GM12878 (cell line): ENCODE data around the gene APLN. TPM values are rescaled to one million over a fixed set of nuclear protein-coding genes. Genes with fewer than 3 reads are reported as not detected.

Experiments
- ATAC-seq: fragments of 200-7000 bp; cut with Tn5 transposase; 3 replicates; pipeline ENCODE4 v1.9.1; 2020; ENCODE audit warnings: mild to moderate bottlenecking, moderate library complexity
- BruUV-seq: library from RNA; stranded (reverse); fragments of 400-500 nt; replicated peaks from 2 replicates; lab custom pipeline; 2021; lab: Mats Ljungman, UMichigan
- CTCF ChIA-PET: fragments of 300-600 bp; sonication (Branson Sonifier 250); formaldehyde crosslinking; extraction: SDS; loops from one replicate; lab custom pipeline; 2021; ENCODE audit warnings: inconsistent platforms; lab: Yijun Ruan, JAX
- POLR2A ChIA-PET: fragments of 350-600 bp; formaldehyde crosslinking; extraction: SDS; loops from one replicate; lab custom pipeline; 2021; ENCODE audit warnings: inconsistent platforms; lab: Charles Lee
- RAD21 ChIA-PET: fragments of 300-600 bp; sonication (Branson Sonifier 250); formaldehyde crosslinking; loops from one replicate; lab custom pipeline; 2023; ENCODE audit warnings: antibody characterized with exemption; ENCODE audit not compliant: unreplicated experiment; lab: Charles Lee
- SMC1A ChIA-PET: fragments of 300-600 bp; sonication (Branson Sonifier 250); formaldehyde crosslinking; loops from one replicate; lab custom pipeline; 2023; ENCODE audit not compliant: unreplicated experiment, uncharacterized antibody; lab: Charles Lee
- DNase-seq: peaks from one replicate; pipeline ENCODE4 v3.0.0-alpha.2; 2011; ENCODE audit warnings: low read depth, low spot score
- FAIRE-seq: peaks from 3 replicates; lab custom pipeline; 2011; peaks lifted over from hg19 to GRCh38; lab: Jason Lieb, UNC
- H2AFZ ChIP-seq: 2 replicates; pipeline ENCODE4 v1.6.0; 2011; ENCODE audit warnings: low read depth, low read length, control low read depth; ENCODE audit not compliant: control insufficient read depth
- H3K27ac ChIP-seq: 2 replicates; pipeline ENCODE4 v1.5.1; 2011; ENCODE audit warnings: control low read depth; ENCODE audit not compliant: control insufficient read depth, insufficient read depth
- H3K27me3 ChIP-seq, 2 experiments: replicated peaks in 1 of 2; 2 replicates each; pipeline versions ENCODE4 v1.6.0 to v1.6.1; 2011; ENCODE audit warnings: low read length in 1 of 2; ENCODE audit not compliant: control insufficient read depth in 2 of 2, insufficient read depth in 2 of 2
- H3K36me3 ChIP-seq, 2 experiments: 2 replicates each; pipeline ENCODE4 v1.5.1; 2011; ENCODE audit warnings: low read length in 1 of 2; ENCODE audit not compliant: control insufficient read depth in 2 of 2, insufficient read depth in 2 of 2
- H3K4me1 ChIP-seq: 2 replicates; pipeline ENCODE4 v1.6.1; 2011; ENCODE audit warnings: mild to moderate bottlenecking, low read length, moderate library complexity, mixed read lengths; ENCODE audit not compliant: control insufficient read depth, insufficient read depth
- H3K4me2 ChIP-seq: 2 replicates; pipeline ENCODE4 v1.6.0; 2011; ENCODE audit warnings: control low read depth; ENCODE audit not compliant: control insufficient read depth, insufficient read depth
- H3K4me3 ChIP-seq: fragments of 200-600 bp; sonication (generic); 2 replicates; pipeline ENCODE4 v1.5.1; 2016
- H3K79me2 ChIP-seq: 2 replicates; pipeline ENCODE4 v1.6.0; 2011; ENCODE audit warnings: low read length; ENCODE audit not compliant: control insufficient read depth, insufficient read depth
- H3K9ac ChIP-seq: 2 replicates; pipeline ENCODE4 v1.8.0; 2011; ENCODE audit warnings: low read length, control low read depth, mixed read lengths; ENCODE audit not compliant: control insufficient read depth, insufficient read depth
- H3K9me3 ChIP-seq: replicated peaks from 3 replicates; pipeline ENCODE4 v1.5.1; 2011; ENCODE audit warnings: mild to moderate bottlenecking, low read length; ENCODE audit not compliant: control insufficient read depth, insufficient read depth
- H4K20me1 ChIP-seq: 2 replicates; pipeline ENCODE4 v1.6.0; 2011; ENCODE audit not compliant: control insufficient read depth, insufficient read depth
- ASH2L ChIP-seq: fragments of 300-600, 200-600 bp; sonication (generic); IDR thresholded peaks from 2 replicates; pipeline ENCODE4 v1.6.1; 2017; ENCODE audit warnings: low read depth, mild to moderate bottlenecking, borderline replicate concordance
- BHLHE40 ChIP-seq, 2 experiments: fragments of 450-650 bp in 1 of 2; IDR thresholded peaks; 2 replicates each; pipeline ENCODE4 v1.6.1; 2011 to 2017; ENCODE audit warnings: low read depth in 2 of 2, borderline replicate concordance in 1 of 2, improper control_type of control experiment in 1 of 2, low read length in 1 of 2, mild to moderate bottlenecking in 1 of 2
- BMI1 ChIP-seq: fragments of 450-650 bp; IDR thresholded peaks from 2 replicates; pipeline ENCODE4 v1.6.1; 2016; ENCODE audit warnings: mild to moderate bottlenecking, moderate library complexity, borderline replicate concordance
- BRCA1 ChIP-seq: IDR thresholded peaks from 2 replicates; pipeline ENCODE4 v1.6.1; 2011; ENCODE audit warnings: low read depth, low read length, improper control_type of control experiment
- ESRRA ChIP-seq: IDR thresholded peaks from 2 replicates; pipeline ENCODE4 v1.6.1; 2012; ENCODE audit warnings: mild to moderate bottlenecking, low read length, improper control_type of control experiment
- GABPA ChIP-seq: IDR thresholded peaks from 2 replicates; pipeline ENCODE4 v1.6.1; 2014; ENCODE audit warnings: antibody characterized with exemption, low read depth, mild to moderate bottlenecking, inconsistent platforms
- HDAC6 ChIP-seq: fragments of 200-600 bp; sonication (generic); IDR thresholded peaks from one replicate; pipeline ENCODE4 v1.8.0; 2017; ENCODE audit warnings: antibody characterized with exemption; ENCODE audit not compliant: unreplicated experiment
- HDGF ChIP-seq: fragments of 450-650 bp; IDR thresholded peaks from 2 replicates; pipeline ENCODE4 v1.6.1; 2016; ENCODE audit warnings: antibody characterized with exemption
- JUNB ChIP-seq: IDR thresholded peaks from 2 replicates; pipeline ENCODE4 v1.6.1; 2016; ENCODE audit warnings: antibody characterized with exemption, mild to moderate bottlenecking
- PAX5 ChIP-seq: IDR thresholded peaks from 2 replicates; pipeline ENCODE4 v1.6.1; 2011; ENCODE audit warnings: low read depth, low read length, borderline replicate concordance
- RFX5 ChIP-seq: IDR thresholded peaks from 2 replicates; pipeline ENCODE4 v1.6.1; 2011; ENCODE audit warnings: low read depth, low read length, improper control_type of control experiment
- SPI1 ChIP-seq: IDR thresholded peaks from 2 replicates; pipeline ENCODE4 v1.6.1; 2011; ENCODE audit warnings: low read depth, mild to moderate bottlenecking, low read length, moderate library complexity, borderline replicate concordance; ENCODE audit not compliant: insufficient read depth
- SREBF1 ChIP-seq: IDR thresholded peaks from 2 replicates; pipeline ENCODE4 v1.6.1; 2012; ENCODE audit warnings: mild to moderate bottlenecking, low read length
- TARDBP ChIP-seq: IDR thresholded peaks from 2 replicates; pipeline ENCODE4 v1.6.1; 2016; ENCODE audit warnings: borderline replicate concordance
- TCF3 ChIP-seq: IDR thresholded peaks from 2 replicates; pipeline ENCODE4 v1.6.1; 2012; ENCODE audit warnings: low read depth, mild to moderate bottlenecking, low read length, borderline replicate concordance; ENCODE audit not compliant: insufficient read depth
- TCF7 ChIP-seq: IDR thresholded peaks from 2 replicates; pipeline ENCODE4 v1.6.1; 2014; ENCODE audit warnings: antibody characterized with exemption, borderline replicate concordance
- WGBS: methylation state at CpG from one replicate; pipeline ENCODE4 v1.1.6; 2016; ENCODE audit warnings: low lambda C conversion rate; ENCODE audit not compliant: insufficient replicate concordance, insufficient coverage; ENCODE audit errors: missing lambda C conversion rate; 5-methylcytosine and 5-hydroxymethylcytosine counted together
- in situ Hi-C: fragments of 300-500 bp; cut with MboI; formaldehyde crosslinking; loops from 9 replicates; pipeline ENCODE4 v1.14.3; 2018; ENCODE audit warnings: mixed read lengths
- intact Hi-C: fragments of 100-400 bp; cut with micrococcal nuclease; formaldehyde crosslinking; loops from one replicate; pipeline ENCODE4 v1.14.2; 2022; ENCODE audit not compliant: unreplicated experiment
- polyA plus RNA-seq, 11 experiments: library from polyadenylated mRNA; depleted of rRNA in 4 of 11; unstranded in 6 of 11; stranded (reverse) in 5 of 11; fragments of >200 nt; fragmentation: Nextera tagmentation in 4 of 11; fragmentation: Illumina TruSeq in 1 of 11; extraction: Ambion mirVana in 4 of 11; extraction: Trizol in 1 of 11; gene quantifications; 1 replicate in 1 of 11; 2 replicates in 10 of 11; pipeline versions ENCODE4 v1.2.1 to v1.2.3, GENCODE V29; 2011 to 2016; ENCODE audit warnings: inconsistent platforms in 2 of 11, missing spikeins in 2 of 11, low read depth in 1 of 11
- total RNA-seq, 4 experiments: library from RNA; depleted of rRNA in 3 of 4; stranded (reverse); fragments of >200 nt in 3 of 4; fragmentation: Illumina TruSeq in 1 of 4; extraction: Trizol in 1 of 4; gene quantifications; 2 replicates each; pipeline versions ENCODE4 v1.2.1 to v1.2.3, GENCODE V29; 2013 to 2021
- TF ChIP-seq, protein P1 (sequence below): IDR thresholded peaks from 2 replicates; pipeline ENCODE4 v1.6.1; 2012; ENCODE audit warnings: mild to moderate bottlenecking, low read depth, low read length
- TF ChIP-seq, protein P2 (sequence below): fragments of 150-350 bp; IDR thresholded peaks from 2 replicates; pipeline ENCODE4 v1.6.1; 2014; ENCODE audit warnings: mild to moderate bottlenecking, low read depth, low read length
- TF ChIP-seq, protein P3 (sequence below): fragments of 450-650 bp; IDR thresholded peaks from 2 replicates; pipeline ENCODE4 v1.6.1; 2017; ENCODE audit warnings: low read depth, mild to moderate bottlenecking, moderate library complexity

Gene APLN
- total and polyA plus RNA-seq, 10 of the 15 experiments (the other 5 are each of a cell fraction or from before 2014, with no cell fraction given): 0.31 TPM; not detected in 9

DNA sequence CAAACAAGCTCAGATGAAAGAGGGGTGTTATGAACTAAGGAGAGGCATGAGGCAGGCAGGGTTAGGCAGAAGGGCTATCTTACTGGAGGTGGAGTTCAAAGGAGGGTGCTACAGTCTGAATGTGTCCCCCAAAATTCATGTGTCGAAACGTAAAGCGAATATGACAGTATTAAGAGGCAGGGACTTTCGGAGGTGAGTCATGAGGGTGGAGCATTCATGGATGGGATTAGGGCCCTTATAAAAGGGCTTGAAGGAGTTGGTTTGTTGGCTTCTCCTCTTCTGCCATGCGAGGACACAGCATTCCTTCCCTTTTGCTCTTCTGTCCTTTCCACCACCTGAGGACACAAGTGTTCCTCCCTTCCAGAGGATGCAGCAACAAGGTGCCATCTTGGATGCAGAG is 22.9 kb downstream of the APLN start (continued):
- no peak for TF ChIP-seq PAX5
- TF ChIP-seq TCF3: no peak
- no peak for TF ChIP-seq BMI1
- TF ChIP-seq HDGF: no peak
- no peak for TF ChIP-seq SREBF1

DNA sequence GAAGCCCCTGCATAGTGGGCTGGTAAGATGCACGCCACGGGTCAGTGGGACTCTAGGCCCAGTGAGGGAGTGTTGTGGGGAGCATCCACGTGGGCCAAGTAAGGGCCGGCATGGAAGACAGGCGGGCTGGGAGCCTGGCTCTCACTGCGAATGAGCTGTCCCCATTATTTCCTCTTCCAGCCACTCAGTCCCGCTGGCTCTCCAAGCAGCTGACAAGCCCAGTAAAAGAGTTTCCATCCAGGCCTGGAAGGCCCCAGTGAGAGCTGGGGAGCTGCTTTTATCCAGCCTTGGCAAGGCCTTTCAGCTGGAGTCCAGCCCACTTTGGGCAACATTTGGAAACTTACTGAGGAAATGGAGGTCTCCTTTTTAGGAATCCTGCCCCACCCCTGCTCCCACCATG is 24.9 kb downstream of the APLN start:
- Histone ChIP-seq H3K79me2 (no peaks in the 10 kb centered on the region), H3K4me3 (no peak overlapping the region), H3K27ac (no peak overlapping the region), H3K9me3 (no peaks in the 10 kb centered on the region; the same call in 2 of the 3 replicates), H3K27me3 (no peaks in the 10 kb centered on the region), H4K20me1 (no peaks in the 10 kb centered on the region), H3K9ac (no peak overlapping the region), H3K4me1 (no peaks in the 10 kb centered on the region), H3K4me2 (no peak overlapping the region), H3K36me3 (no peaks in the 10 kb centered on the region), H2AFZ (no peak overlapping the region)
- ChIA-PET CTCF (interaction anchor here (1.1 to 1.4 kb wide), 2 partner anchors 18 to 193 kb away, joined by 3 to 4 read pairs; no protein-coding TSS in a partner anchor), SMC1A (no interaction called here), RAD21 (no interaction called here), POLR2A (interaction anchor here (0.6 kb wide), 1 partner anchor 26 kb away, joined by 3 read pairs; no protein-coding TSS in a partner anchor)
- 50% methylated on average over 7 of the region's 7 CpGs for WGBS
- in situ Hi-C loops (no loop called here), intact Hi-C loops (no loop called here)
- FAIRE-seq: no peak
- DNase-seq: no peak
- no TSS peak for BruUV-seq
- no peak for ATAC-seq
- TF ChIP-seq BMI1: no peak
- no peak for TF ChIP-seq RFX5
- no peak for TF ChIP-seq JUNB
- TF ChIP-seq GABPA: no peak
- TF ChIP-seq BRCA1: no peak
- TF ChIP-seq TARDBP: no peak
- TF ChIP-seq, protein P1, sequence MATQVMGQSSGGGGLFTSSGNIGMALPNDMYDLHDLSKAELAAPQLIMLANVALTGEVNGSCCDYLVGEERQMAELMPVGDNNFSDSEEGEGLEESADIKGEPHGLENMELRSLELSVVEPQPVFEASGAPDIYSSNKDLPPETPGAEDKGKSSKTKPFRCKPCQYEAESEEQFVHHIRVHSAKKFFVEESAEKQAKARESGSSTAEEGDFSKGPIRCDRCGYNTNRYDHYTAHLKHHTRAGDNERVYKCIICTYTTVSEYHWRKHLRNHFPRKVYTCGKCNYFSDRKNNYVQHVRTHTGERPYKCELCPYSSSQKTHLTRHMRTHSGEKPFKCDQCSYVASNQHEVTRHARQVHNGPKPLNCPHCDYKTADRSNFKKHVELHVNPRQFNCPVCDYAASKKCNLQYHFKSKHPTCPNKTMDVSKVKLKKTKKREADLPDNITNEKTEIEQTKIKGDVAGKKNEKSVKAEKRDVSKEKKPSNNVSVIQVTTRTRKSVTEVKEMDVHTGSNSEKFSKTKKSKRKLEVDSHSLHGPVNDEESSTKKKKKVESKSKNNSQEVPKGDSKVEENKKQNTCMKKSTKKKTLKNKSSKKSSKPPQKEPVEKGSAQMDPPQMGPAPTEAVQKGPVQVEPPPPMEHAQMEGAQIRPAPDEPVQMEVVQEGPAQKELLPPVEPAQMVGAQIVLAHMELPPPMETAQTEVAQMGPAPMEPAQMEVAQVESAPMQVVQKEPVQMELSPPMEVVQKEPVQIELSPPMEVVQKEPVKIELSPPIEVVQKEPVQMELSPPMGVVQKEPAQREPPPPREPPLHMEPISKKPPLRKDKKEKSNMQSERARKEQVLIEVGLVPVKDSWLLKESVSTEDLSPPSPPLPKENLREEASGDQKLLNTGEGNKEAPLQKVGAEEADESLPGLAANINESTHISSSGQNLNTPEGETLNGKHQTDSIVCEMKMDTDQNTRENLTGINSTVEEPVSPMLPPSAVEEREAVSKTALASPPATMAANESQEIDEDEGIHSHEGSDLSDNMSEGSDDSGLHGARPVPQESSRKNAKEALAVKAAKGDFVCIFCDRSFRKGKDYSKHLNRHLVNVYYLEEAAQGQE: no peak
- TF ChIP-seq TCF7: no peak
- TF ChIP-seq BHLHE40 (IDR thresholded peaks at IDR 0.05; ENCODE audit: borderline replicate concordance in 1 of 2, low read depth in 2 of 2, low read length in 1 of 2): no peak
- TF ChIP-seq, protein P2, sequence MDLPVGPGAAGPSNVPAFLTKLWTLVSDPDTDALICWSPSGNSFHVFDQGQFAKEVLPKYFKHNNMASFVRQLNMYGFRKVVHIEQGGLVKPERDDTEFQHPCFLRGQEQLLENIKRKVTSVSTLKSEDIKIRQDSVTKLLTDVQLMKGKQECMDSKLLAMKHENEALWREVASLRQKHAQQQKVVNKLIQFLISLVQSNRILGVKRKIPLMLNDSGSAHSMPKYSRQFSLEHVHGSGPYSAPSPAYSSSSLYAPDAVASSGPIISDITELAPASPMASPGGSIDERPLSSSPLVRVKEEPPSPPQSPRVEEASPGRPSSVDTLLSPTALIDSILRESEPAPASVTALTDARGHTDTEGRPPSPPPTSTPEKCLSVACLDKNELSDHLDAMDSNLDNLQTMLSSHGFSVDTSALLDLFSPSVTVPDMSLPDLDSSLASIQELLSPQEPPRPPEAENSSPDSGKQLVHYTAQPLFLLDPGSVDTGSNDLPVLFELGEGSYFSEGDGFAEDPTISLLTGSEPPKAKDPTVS: no peak
- TF ChIP-seq HDAC6: no peak
- TF ChIP-seq SPI1: no peak
- no peak for TF ChIP-seq ASH2L
- no peak for TF ChIP-seq ESRRA
- TF ChIP-seq, protein P3, sequence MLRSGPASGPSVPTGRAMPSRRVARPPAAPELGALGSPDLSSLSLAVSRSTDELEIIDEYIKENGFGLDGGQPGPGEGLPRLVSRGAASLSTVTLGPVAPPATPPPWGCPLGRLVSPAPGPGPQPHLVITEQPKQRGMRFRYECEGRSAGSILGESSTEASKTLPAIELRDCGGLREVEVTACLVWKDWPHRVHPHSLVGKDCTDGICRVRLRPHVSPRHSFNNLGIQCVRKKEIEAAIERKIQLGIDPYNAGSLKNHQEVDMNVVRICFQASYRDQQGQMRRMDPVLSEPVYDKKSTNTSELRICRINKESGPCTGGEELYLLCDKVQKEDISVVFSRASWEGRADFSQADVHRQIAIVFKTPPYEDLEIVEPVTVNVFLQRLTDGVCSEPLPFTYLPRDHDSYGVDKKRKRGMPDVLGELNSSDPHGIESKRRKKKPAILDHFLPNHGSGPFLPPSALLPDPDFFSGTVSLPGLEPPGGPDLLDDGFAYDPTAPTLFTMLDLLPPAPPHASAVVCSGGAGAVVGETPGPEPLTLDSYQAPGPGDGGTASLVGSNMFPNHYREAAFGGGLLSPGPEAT: no peak
